Endothelial cell of umbilical vein (primary cell): ENCODE data around the gene PPIH.

Source experiments
- POLR2A ChIP-seq: IDR thresholded peaks from 2 replicates; pipeline ENCODE4 v1.6.1; 2012; ENCODE audit warnings: low read depth, mild to moderate bottlenecking, control low read depth, low read length
- TF ChIP-seq, protein P1 (sequence below), 2 donors: IDR thresholded peaks; 1 replicate in 1 of 2; 2 replicates in 1 of 2; pipeline ENCODE4 v1.5.1; 2011; ENCODE audit warnings: low read length in 2 of 2, mild to moderate bottlenecking in 2 of 2, moderate library complexity in 2 of 2, control low read depth in 1 of 2, inconsistent platforms in 1 of 2, low read depth in 1 of 2; ENCODE audit not compliant: insufficient read depth in 1 of 2; ENCODE audit errors: extremely low read depth in 1 of 2

DNA sequence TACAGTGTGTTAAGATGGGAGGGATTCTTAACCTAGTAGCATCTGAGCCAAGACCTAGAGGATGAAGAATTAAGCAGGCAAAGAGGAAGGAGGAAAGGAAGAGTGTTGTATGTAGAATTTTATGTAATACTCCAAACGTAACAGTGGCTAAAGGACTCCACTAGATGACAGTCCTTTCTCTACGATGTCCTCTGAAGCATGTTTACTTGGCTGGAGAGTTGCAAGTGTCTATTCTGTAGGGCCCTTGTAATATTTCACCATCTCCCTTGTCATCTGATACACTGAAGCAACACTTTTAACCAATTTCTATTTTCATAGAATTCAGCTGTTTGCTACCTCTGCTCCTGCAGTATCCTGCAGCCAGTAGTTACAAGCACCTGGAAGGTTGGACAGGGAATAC, 21.8 kb downstream of the PPIH start:
- TF ChIP-seq POLR2A = no peak
- TF ChIP-seq, protein P1, sequence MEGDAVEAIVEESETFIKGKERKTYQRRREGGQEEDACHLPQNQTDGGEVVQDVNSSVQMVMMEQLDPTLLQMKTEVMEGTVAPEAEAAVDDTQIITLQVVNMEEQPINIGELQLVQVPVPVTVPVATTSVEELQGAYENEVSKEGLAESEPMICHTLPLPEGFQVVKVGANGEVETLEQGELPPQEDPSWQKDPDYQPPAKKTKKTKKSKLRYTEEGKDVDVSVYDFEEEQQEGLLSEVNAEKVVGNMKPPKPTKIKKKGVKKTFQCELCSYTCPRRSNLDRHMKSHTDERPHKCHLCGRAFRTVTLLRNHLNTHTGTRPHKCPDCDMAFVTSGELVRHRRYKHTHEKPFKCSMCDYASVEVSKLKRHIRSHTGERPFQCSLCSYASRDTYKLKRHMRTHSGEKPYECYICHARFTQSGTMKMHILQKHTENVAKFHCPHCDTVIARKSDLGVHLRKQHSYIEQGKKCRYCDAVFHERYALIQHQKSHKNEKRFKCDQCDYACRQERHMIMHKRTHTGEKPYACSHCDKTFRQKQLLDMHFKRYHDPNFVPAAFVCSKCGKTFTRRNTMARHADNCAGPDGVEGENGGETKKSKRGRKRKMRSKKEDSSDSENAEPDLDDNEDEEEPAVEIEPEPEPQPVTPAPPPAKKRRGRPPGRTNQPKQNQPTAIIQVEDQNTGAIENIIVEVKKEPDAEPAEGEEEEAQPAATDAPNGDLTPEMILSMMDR (IDR thresholded peaks at IDR 0.05; ENCODE audit: extremely low read depth in 1 of 2, insufficient read depth in 1 of 2, low read depth in 1 of 2, low read length in 2 of 2) = no peak
